MG63 (cell line): ENCODE results near the gene CAPZA1. TPM values are rescaled to one million over a fixed set of nuclear protein-coding genes. Genes with fewer than 3 reads are reported as not detected.

Source experiments
- DNase-seq: peaks from one replicate; pipeline ENCODE4 v3.0.0-alpha.2; 2020
- H3K27me3 ChIP-seq: fragments of 250-450 bp; sonication (Bioruptor Pico); 2 replicates; pipeline ENCODE4 v1.5.1; 2020; ENCODE audit warnings: mild to moderate bottlenecking, moderate library complexity
- H3K36me3 ChIP-seq: fragments of 250-450 bp; sonication (Bioruptor Pico); 2 replicates; pipeline ENCODE4 v1.5.1; 2020; ENCODE audit warnings: mild to moderate bottlenecking, moderate library complexity
- H3K4me3 ChIP-seq: fragments of 250-450 bp; sonication (Bioruptor Pico); 2 replicates; pipeline ENCODE4 v1.5.1; 2020; ENCODE audit warnings: mild to moderate bottlenecking, moderate library complexity
- H3K9me3 ChIP-seq: fragments of 250-450 bp; sonication (Bioruptor Pico); 2 replicates; pipeline ENCODE4 v1.5.1; 2020; ENCODE audit warnings: mild to moderate bottlenecking, moderate library complexity
- total RNA-seq: library from RNA; depleted of rRNA; stranded (reverse); fragments of >200 nt; shearing (Covaris generic); gene quantifications from 2 replicates; pipeline ENCODE4 v1.2.3, GENCODE V29; 2014; ENCODE audit warnings: low replicate concordance

The CAPZA1 gene
- total RNA-seq, 1 experiment from 2014 or later = 362 TPM

- H3K9me3 ChIP-seq = no peaks in the 10 kb centered on the region
- no peak for DNase-seq
- no peaks in the 10 kb centered on the region for H3K27me3 ChIP-seq
- H3K36me3 ChIP-seq = peaks cover 81% of the 10 kb centered on the region
- no peak overlapping the region for H3K4me3 ChIP-seq
Measured at GRCh38 chr1:112651205-112651604, 31.6 kb downstream of the CAPZA1 start.

- DNase-seq = no peak
- Histone ChIP-seq H3K9me3 (no peaks in the 10 kb centered on the region), H3K27me3 (no peaks in the 10 kb centered on the region), H3K4me3 (no peak overlapping the region), H3K36me3 (peaks cover 93% of the 10 kb centered on the region)
Measured at GRCh38 chr1:112665857-112666256, 46.2 kb downstream of the CAPZA1 start.

- peaks cover 92% of the 10 kb centered on the region for H3K36me3 ChIP-seq
Measured at GRCh38 chr1:112666946-112667345, 47.3 kb downstream of the CAPZA1 start.

GRCh38 chr1:112672009-112672408 lies 52.4 kb downstream of the CAPZA1 start:
- H3K4me3 ChIP-seq = no peak overlapping the region
- no peaks in the 10 kb centered on the region for H3K27me3 ChIP-seq
- no peaks in the 10 kb centered on the region for H3K9me3 ChIP-seq
- DNase-seq = no peak
- H3K36me3 ChIP-seq = peaks cover 71% of the 10 kb centered on the region

More at GRCh38 chr1:112666946-112667345, 47.3 kb downstream of the CAPZA1 start:
- DNase-seq = no peak
- Histone ChIP-seq H3K27me3 (no peaks in the 10 kb centered on the region), H3K4me3 (no peak overlapping the region), H3K9me3 (no peaks in the 10 kb centered on the region)

- no peak for DNase-seq
- Histone ChIP-seq H3K36me3 (peaks cover 67% of the 10 kb centered on the region), H3K4me3 (no peak overlapping the region)
Measured at GRCh38 chr1:112672842-112673241, 53.2 kb downstream of the CAPZA1 start.

GRCh38 chr1:112673592-112674439 lies 54.2 kb downstream of the CAPZA1 start:
- H3K9me3 ChIP-seq = no peaks in the 10 kb centered on the region
- peak overlapping the region; percentile 96 for H3K4me3 ChIP-seq
- H3K27me3 ChIP-seq = no peaks in the 10 kb centered on the region
- peaks cover 63% of the 10 kb centered on the region for H3K36me3 ChIP-seq
- DNase-seq = peak; percentile 70

More at GRCh38 chr1:112672842-112673241, 53.2 kb downstream of the CAPZA1 start:
- no peaks in the 10 kb centered on the region for H3K9me3 ChIP-seq
- H3K27me3 ChIP-seq = no peaks in the 10 kb centered on the region

GRCh38 chr1:112674440-112674985 lies 54.9 kb downstream of the CAPZA1 start, which contains the start of gene MOV10:
Gene MOV10, plus strand, starts transcription at chr1:112674659. Its CDS starts 254 bp downstream, at chr1:112674913.
- H3K4me3 ChIP-seq = peak within 1 kb of the TSS; percentile 96
- peaks cover 56% of the 10 kb centered on the region for H3K36me3 ChIP-seq
- DNase-seq = peak; percentile 80
- H3K27me3 ChIP-seq = no peaks in the 10 kb centered on the region
- no peaks in the 10 kb centered on the region for H3K9me3 ChIP-seq

- Histone ChIP-seq H3K4me3 (peak overlapping the region; percentile 96), H3K9me3 (no peaks in the 10 kb centered on the region), H3K36me3 (peaks cover 51% of the 10 kb centered on the region), H3K27me3 (no peaks in the 10 kb centered on the region)
- peak; percentile 64 for DNase-seq
Measured at GRCh38 chr1:112674986-112675727, 55.5 kb downstream of the CAPZA1 start.

- H3K9me3 ChIP-seq = no peaks in the 10 kb centered on the region
- DNase-seq = no peak
- H3K27me3 ChIP-seq = no peaks in the 10 kb centered on the region
- peak overlapping the region; percentile 96 for H3K4me3 ChIP-seq
- H3K36me3 ChIP-seq = peaks cover 45% of the 10 kb centered on the region
Measured at GRCh38 chr1:112675728-112676381, 56.2 kb downstream of the CAPZA1 start.

- H3K9me3 ChIP-seq = no peaks in the 10 kb centered on the region
- no peaks in the 10 kb centered on the region for H3K27me3 ChIP-seq
Measured at GRCh38 chr1:112676543-112676942, 56.9 kb downstream of the CAPZA1 start.

GRCh38 chr1:112677501-112677900 lies 57.9 kb downstream of the CAPZA1 start:
- no peaks in the 10 kb centered on the region for H3K27me3 ChIP-seq
- H3K4me3 ChIP-seq = no peak overlapping the region
- H3K9me3 ChIP-seq = no peaks in the 10 kb centered on the region
- peaks cover 41% of the 10 kb centered on the region for H3K36me3 ChIP-seq
- no peak for DNase-seq

More at GRCh38 chr1:112676543-112676942, 56.9 kb downstream of the CAPZA1 start:
- Histone ChIP-seq H3K4me3 (no peak overlapping the region), H3K36me3 (peaks cover 43% of the 10 kb centered on the region)
- DNase-seq = no peak

GRCh38 chr1:112678605-112679004 lies 59.0 kb downstream of the CAPZA1 start:
- Histone ChIP-seq H3K4me3 (no peak overlapping the region), H3K9me3 (no peaks in the 10 kb centered on the region), H3K27me3 (no peaks in the 10 kb centered on the region), H3K36me3 (peaks cover 36% of the 10 kb centered on the region)
- DNase-seq = no peak

- no peak for DNase-seq
Measured at GRCh38 chr1:112685913-112686312, 66.3 kb downstream of the CAPZA1 start.

GRCh38 chr1:112686417-112686816 lies 66.8 kb downstream of the CAPZA1 start:
- DNase-seq = no peak
- no peaks in the 10 kb centered on the region for H3K27me3 ChIP-seq

More at GRCh38 chr1:112685913-112686312, 66.3 kb downstream of the CAPZA1 start:
- Histone ChIP-seq H3K4me3 (no peak overlapping the region), H3K36me3 (peaks cover 29% of the 10 kb centered on the region), H3K27me3 (no peaks in the 10 kb centered on the region), H3K9me3 (no peaks in the 10 kb centered on the region)

GRCh38 chr1:112686835-112687234 lies 67.2 kb downstream of the CAPZA1 start:
- H3K4me3 ChIP-seq = no peak overlapping the region
- DNase-seq = no peak
- H3K36me3 ChIP-seq = peaks cover 32% of the 10 kb centered on the region
- H3K27me3 ChIP-seq = no peaks in the 10 kb centered on the region
- H3K9me3 ChIP-seq = no peaks in the 10 kb centered on the region

More at GRCh38 chr1:112686417-112686816, 66.8 kb downstream of the CAPZA1 start:
- no peak overlapping the region for H3K4me3 ChIP-seq
- H3K36me3 ChIP-seq = peaks cover 30% of the 10 kb centered on the region
- H3K9me3 ChIP-seq = no peaks in the 10 kb centered on the region

GRCh38 chr1:112687361-112687760 lies 67.7 kb downstream of the CAPZA1 start:
- Histone ChIP-seq H3K36me3 (peaks cover 36% of the 10 kb centered on the region), H3K27me3 (no peaks in the 10 kb centered on the region), H3K4me3 (no peak overlapping the region), H3K9me3 (no peaks in the 10 kb centered on the region)
- no peak for DNase-seq
